ENCODE data around the gene SERGEF.

DNA sequence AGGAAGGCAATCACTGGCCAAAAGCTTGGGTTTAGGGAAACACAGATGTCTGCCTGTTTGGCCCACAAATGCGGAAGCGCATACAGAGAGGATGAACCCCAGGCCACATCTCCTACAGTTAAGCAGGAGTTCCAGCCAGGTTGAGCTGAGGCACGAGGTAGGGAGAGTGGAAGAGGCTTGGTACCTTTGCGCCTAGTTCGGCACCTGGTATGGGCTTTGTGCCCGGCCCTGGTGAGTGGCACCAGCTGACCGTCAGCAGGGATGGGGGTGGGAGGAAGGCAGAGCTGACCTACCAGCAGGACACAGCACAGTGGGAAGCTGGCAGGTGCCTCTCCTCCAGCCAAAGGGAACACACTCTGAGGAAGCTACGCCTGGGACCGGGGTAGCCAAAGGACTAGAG is 220.7 kb downstream of the SERGEF start:
- TF ChIP-seq, protein P1, sequence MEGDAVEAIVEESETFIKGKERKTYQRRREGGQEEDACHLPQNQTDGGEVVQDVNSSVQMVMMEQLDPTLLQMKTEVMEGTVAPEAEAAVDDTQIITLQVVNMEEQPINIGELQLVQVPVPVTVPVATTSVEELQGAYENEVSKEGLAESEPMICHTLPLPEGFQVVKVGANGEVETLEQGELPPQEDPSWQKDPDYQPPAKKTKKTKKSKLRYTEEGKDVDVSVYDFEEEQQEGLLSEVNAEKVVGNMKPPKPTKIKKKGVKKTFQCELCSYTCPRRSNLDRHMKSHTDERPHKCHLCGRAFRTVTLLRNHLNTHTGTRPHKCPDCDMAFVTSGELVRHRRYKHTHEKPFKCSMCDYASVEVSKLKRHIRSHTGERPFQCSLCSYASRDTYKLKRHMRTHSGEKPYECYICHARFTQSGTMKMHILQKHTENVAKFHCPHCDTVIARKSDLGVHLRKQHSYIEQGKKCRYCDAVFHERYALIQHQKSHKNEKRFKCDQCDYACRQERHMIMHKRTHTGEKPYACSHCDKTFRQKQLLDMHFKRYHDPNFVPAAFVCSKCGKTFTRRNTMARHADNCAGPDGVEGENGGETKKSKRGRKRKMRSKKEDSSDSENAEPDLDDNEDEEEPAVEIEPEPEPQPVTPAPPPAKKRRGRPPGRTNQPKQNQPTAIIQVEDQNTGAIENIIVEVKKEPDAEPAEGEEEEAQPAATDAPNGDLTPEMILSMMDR (IDR thresholded peaks at IDR 0.05 in 4 of 5, conservative IDR thresholded peaks at IDR 0.05 in 1 of 5) = no peak
- no peak for TF ChIP-seq POLR2A (IDR thresholded peaks at IDR 0.05)
